ENCODE results near the gene RASSF1. TPM values are rescaled to one million over a fixed set of nuclear protein-coding genes. Genes with fewer than 3 reads are reported as not detected.

The RASSF1 gene
- total RNA-seq, 1 experiment from 2014 or later: 15.9 TPM

DNA sequence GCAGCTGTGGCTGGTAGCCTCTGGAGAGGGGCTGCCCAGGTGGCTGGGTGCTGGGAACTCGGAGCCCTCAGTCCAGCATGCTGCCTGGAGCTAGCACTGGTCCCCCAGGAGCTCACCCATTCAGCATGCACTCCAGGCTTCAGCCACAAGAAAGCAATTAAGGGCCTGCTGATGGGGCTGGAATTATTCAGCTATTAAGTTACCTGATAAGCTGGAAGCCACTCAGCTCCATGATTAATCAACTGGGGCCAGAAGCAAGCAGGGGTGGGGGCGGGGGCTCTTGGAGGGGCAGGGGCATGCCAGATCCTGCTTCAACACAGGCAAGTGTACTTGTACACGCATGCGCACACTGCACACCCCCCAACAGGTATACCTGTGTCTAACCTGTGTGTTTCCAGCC, 40.7 kb upstream of the RASSF1 start:
- H3K79me2 ChIP-seq (ENCODE audit: low read depth): no peaks in the 10 kb centered on the region
- no peak overlapping the region for H2AFZ ChIP-seq
- no peak for DNase-seq
- intact Hi-C loops (cut with micrococcal nuclease; ENCODE audit: unreplicated experiment): no loop called here
- no peaks in the 10 kb centered on the region for H3K4me1 ChIP-seq (replicated peaks; ENCODE audit: insufficient read depth)
- H4K20me1 ChIP-seq (ENCODE audit: insufficient read depth): no peaks in the 10 kb centered on the region; the same call in 1 of the 2 replicates
- BruUV-seq (replicated peaks): no TSS peak
- H3K9me3 ChIP-seq (ENCODE audit: insufficient read depth, low read depth): no peaks in the 10 kb centered on the region
- H3K4me3 ChIP-seq: no peak overlapping the region
- H3K27ac ChIP-seq: no peak overlapping the region
- CTCF ChIA-PET: interaction anchor here (0.6 kb wide), 2 partner anchors 11 to 154 kb away, joined by 4 read pairs; no protein-coding TSS in a partner anchor
- H3K4me2 ChIP-seq: no peak overlapping the region
- H3K9me2 ChIP-seq (ENCODE audit: insufficient read depth): no peaks in the 10 kb centered on the region
- POLR2A ChIA-PET (ENCODE audit: unreplicated experiment): interaction anchor here (0.7 kb wide), 1 partner anchor 40 kb away, joined by 4 read pairs; the partner anchor contains the start of gene RASSF1
- no peaks in the 10 kb centered on the region for H3K27me3 ChIP-seq (ENCODE audit: insufficient read depth, low read depth)
- H3K36me3 ChIP-seq (ENCODE audit: low read depth): no peaks in the 10 kb centered on the region
- H3F3A ChIP-seq (ENCODE audit: insufficient read depth, low read depth): no peaks in the 10 kb centered on the region
- TF ChIP-seq EZH2 (IDR thresholded peaks at IDR 0.05; ENCODE audit: low read depth): no peak
- no peak for TF ChIP-seq CTCF (conservative IDR thresholded peaks at IDR 0.05)

DNA sequence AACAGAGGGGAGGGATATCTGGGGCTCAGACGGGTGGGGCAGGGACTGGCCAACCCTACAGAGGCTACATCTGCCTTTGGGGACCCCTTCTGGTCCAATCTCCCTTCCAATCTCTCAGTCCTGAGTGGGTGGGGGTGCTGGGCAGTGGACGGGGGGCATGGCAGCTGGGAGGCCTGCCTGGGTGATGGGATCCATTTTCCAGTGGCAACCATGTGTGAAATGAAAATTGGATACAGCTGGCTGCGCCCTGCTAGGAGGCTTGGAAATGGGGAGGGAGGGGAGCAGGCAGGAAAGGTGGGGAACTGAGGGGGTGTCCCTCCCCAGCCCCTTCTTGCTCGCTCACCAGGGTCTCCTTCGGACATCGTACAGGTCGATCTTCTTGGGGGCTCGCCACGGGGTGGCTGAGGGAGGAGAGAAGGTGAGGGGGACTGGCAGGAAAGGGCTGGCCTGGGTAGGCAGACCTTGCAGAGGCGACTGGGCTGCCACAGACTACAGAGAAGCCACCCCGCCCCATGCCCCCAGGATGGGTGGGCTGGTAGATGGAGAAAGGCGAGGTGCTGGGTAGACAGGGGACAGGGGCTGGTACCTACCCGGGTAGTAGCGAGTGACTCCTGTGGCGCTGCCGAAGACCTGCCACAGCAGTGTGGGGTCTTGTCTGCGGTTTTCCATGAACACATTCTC, 39.9 kb upstream of the RASSF1 start:
- CTCF ChIA-PET: no interaction called here
- Histone ChIP-seq H3K36me3 (ENCODE audit: low read depth) (no peaks in the 10 kb centered on the region), H2AFZ (no peak overlapping the region), H3K4me2 (no peak overlapping the region), H3K9me2 (ENCODE audit: insufficient read depth) (no peaks in the 10 kb centered on the region), H3K4me1 (replicated peaks; ENCODE audit: insufficient read depth) (no peaks in the 10 kb centered on the region), H3F3A (ENCODE audit: insufficient read depth, low read depth) (no peaks in the 10 kb centered on the region), H4K20me1 (ENCODE audit: insufficient read depth) (no peaks in the 10 kb centered on the region; the same call in 1 of the 2 replicates), H3K27me3 (ENCODE audit: insufficient read depth, low read depth) (peaks cover 3% of the 10 kb centered on the region; the same call in 1 of the 2 replicates), H3K4me3 (no peak overlapping the region), H3K79me2 (ENCODE audit: low read depth) (no peaks in the 10 kb centered on the region), H3K9me3 (ENCODE audit: insufficient read depth, low read depth) (no peaks in the 10 kb centered on the region), H3K27ac (no peak overlapping the region)
- no peak for TF ChIP-seq CTCF (conservative IDR thresholded peaks at IDR 0.05)
- intact Hi-C loops (cut with micrococcal nuclease; ENCODE audit: unreplicated experiment): no loop called here
- DNase-seq: no peak
- POLR2A ChIA-PET (ENCODE audit: unreplicated experiment): interaction anchor here (0.6 kb wide), 1 partner anchor 22 kb away, joined by 3 read pairs; no protein-coding TSS in a partner anchor
- BruUV-seq (replicated peaks): no TSS peak

GRCh38 chr3:50378757-50379156, 38.1 kb upstream of the RASSF1 start:
- Histone ChIP-seq H4K20me1 (ENCODE audit: insufficient read depth) (no peaks in the 10 kb centered on the region; the same call in 1 of the 2 replicates), H3K4me3 (no peak overlapping the region), H2AFZ (no peak overlapping the region), H3K9me3 (ENCODE audit: insufficient read depth, low read depth) (no peaks in the 10 kb centered on the region), H3F3A (ENCODE audit: insufficient read depth, low read depth) (no peaks in the 10 kb centered on the region), H3K27ac (no peak overlapping the region), H3K36me3 (ENCODE audit: low read depth) (no peaks in the 10 kb centered on the region), H3K9me2 (ENCODE audit: insufficient read depth) (no peaks in the 10 kb centered on the region), H3K4me1 (replicated peaks; ENCODE audit: insufficient read depth) (no peaks in the 10 kb centered on the region), H3K79me2 (ENCODE audit: low read depth) (no peaks in the 10 kb centered on the region), H3K27me3 (ENCODE audit: insufficient read depth, low read depth) (peaks cover 3% of the 10 kb centered on the region; the same call in 1 of the 2 replicates), H3K4me2 (no peak overlapping the region)
- ChIA-PET CTCF (no interaction called here), POLR2A (ENCODE audit: unreplicated experiment) (no interaction called here)
- no peak for TF ChIP-seq CTCF (conservative IDR thresholded peaks at IDR 0.05)
- intact Hi-C loops (cut with micrococcal nuclease; ENCODE audit: unreplicated experiment): no loop called here
- DNase-seq: no peak
- BruUV-seq (replicated peaks): no TSS peak

Measured in PC-9 (cell line).